NCI-H187 treated with DMSO at 0.1 percent for 48 hours (cell line): ENCODE measurements around the gene PLK5.
"Not testable (repeated sequence)": the region's sequence is repeated elsewhere in the genome, so short reads cannot be mapped to it uniquely, and the experiment has no call there.

Experiments used
- DNase-seq: peaks from one replicate; lab custom pipeline; 2025; lab: John Stamatoyannopoulos, UW

The PLK5 gene

DNA sequence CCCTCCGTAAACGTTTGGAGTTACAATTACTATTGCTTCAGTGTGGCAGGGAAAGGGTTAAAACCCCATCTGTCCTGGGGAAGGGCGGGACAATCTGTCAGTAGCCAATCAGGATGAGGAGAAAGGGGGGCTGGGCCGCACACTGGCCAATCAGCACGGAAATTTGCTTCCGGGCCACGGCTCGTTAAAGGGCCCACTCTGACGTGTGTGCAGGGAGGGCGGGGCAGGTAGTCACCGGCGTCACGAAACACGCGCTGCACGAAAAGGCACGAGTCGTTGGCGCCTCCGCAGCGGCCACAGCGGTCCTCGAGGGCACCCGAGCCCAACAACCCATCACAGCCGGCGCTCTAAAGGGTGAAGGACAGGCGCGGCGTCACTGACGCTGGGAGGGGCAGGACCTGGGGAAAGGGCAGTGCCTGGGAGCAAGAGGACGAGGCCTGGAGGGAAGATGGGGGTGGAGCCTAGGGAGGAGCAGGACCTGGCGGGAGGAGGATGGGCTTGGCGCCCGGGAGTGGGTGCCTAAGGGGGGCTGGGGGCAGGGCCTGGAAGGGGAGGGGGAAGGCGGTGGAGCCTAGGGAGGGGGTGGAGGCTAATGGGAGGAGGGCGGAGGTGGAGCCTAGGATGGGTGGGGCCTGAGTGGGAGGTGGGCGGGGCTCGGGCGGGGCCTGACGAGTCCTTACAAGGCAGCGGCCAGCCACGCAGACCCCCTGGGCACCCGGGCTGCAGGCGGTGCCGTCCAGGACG, 15.9 kb upstream of the PLK5 start:
- DNase-seq, result peak; percentile 89

- DNase-seq, result no peak
Measured at GRCh38 chr19:1508507-1508856, 15.4 kb upstream of the PLK5 start.

DNA sequence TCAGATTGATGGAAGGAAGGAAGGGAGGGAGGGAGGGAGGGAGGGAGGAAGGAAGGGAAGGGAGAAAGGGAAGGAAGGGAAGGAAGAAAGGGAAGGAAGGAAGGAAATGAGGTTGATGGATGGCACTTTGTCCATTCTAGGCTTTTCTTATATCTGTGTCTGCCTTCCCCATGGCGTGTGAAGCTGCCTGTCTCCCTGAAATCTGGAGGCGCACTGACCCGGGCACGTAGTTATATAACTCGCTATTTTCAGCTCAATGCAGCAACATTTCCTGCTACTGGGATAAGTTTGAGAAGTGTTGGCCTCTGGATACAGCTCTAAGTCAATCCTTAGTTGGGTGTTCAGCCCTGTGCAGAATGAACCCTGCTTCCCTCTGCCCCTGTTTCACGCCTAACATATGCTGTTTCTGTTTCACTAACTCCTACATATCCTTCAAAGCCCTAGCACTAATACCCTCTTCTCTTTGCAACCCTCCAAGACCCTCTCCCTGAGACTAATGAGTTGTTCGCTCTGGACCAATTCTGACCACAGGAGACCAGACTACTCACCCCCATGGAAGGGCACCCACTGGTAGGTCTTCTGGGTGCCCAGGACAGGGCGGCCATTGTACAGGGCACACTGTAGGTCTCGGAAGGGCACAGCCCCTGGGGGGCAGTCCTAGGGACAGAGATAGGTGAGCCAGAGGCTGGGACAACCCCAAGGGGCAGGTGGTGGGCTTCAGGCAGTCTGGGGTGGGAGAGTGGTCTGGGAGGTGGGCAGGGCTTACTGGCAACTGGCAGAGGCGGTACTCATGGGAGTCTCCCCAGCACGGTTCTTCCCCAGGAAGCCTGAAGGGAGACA, 14.1 kb upstream of the PLK5 start:
- DNase-seq, result no peak

DNA sequence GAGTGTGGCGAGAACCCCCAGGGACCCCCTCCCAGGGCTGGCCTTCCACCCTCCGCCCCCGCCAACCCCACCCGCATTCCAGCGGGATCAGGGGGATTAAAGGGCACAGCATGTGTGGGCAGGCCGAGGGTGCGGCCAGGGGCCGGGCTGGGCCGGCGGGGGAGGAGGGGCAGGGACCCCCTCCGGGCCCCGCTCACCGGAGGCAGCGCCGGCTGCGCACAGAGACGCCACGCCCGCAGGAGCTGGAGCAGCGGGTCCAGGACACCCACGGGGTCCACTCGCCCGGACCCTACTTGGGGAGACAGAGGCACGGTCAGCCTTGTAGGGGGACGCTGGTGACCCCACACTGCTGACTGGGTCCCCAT, 13.5 kb upstream of the PLK5 start:
- DNase-seq, result no peak

DNA sequence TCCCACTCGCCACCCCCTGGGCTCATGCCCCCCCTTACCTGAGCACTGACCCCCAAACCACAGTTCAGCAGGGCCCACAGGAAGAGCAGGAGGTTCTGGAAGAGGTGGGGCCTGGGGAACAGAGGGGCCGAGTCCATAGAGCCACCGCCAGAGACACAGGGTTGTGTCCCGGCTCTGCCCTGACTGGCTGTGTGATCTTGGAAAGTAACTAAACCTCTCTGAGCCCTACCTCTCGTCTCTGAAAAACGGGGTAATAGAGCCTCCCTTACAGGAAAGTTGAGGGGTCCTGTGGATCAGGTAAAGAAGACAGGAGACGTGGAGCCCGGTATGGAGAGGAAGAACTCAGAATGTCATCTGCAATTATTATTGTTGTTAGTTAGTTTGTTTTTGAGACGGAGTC, 13.1 kb upstream of the PLK5 start:
- no peak for DNase-seq

GRCh38 chr19:1511318-1512317, 12.3 kb upstream of the PLK5 start:
- DNase-seq, result no peak

DNA sequence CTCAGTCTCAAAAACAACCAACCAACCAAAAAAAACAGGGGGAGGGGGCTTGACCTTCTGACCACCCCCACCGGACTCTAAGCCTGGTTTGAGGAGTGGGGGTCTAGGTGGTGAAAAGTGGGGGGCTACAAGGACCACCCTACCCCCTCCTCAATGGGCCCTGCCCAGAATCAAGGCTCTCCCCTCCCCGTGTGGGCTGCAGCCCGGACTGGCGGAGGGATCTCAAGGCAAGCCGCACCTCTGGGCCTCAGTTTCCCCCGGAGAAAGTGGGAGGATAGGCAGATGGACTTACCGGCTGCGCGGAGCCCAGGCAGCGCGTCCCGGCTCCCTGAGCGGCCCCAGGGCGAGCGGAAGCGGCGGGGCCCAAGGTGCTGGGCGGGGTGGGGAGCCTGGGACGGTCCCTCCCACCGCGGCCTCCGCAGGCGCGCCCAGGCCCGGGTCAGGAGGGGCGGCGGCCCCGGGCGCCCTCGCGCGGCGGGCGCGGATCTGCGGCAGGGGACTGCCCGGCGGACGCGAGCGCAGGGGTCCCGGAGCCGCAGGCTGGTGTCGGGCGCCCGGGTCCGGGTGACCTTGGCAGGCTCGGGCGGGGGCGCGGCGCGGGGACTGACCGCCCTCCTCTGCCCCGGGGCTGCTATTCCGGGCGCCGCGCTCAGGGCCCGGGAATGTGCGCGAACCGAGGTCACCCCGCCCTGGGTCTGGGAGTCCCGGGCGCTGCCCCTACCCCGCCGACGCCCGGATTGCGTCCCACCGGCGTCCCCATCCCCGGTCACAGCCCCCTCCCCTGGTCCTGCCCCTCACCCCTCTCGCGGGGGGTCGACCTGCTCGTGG, 11.0 kb upstream of the PLK5 start, which contains the start of gene ADAMTSL5:
TSS of gene ADAMTSL5 (minus strand) at position 349 of the 828 bp plus-strand sequence. CDS start 2,076 bp downstream, outside the sequence.
- DNase-seq, result no peak

GRCh38 chr19:1513499-1514294, 10.2 kb upstream of the PLK5 start:
- no peak for DNase-seq

DNA sequence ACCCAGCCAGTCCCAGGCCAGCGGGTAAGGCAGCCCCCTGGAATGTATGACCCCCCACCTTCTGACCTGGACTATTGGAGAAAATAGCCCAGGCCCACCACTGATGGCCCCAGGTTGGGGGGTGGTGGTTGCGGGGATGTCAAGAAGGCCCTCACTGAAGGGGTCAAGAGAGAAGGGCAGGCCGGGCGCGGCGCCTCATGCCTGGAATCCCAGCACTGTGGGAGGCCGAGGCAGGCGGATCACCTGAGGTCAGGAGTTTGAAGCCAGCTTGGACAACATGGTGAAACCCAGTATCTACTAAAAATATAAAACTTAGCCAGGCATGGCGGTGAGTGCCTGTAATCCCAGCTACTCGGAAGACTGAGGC, 9.6 kb upstream of the PLK5 start:
- DNase-seq, result no peak

DNA sequence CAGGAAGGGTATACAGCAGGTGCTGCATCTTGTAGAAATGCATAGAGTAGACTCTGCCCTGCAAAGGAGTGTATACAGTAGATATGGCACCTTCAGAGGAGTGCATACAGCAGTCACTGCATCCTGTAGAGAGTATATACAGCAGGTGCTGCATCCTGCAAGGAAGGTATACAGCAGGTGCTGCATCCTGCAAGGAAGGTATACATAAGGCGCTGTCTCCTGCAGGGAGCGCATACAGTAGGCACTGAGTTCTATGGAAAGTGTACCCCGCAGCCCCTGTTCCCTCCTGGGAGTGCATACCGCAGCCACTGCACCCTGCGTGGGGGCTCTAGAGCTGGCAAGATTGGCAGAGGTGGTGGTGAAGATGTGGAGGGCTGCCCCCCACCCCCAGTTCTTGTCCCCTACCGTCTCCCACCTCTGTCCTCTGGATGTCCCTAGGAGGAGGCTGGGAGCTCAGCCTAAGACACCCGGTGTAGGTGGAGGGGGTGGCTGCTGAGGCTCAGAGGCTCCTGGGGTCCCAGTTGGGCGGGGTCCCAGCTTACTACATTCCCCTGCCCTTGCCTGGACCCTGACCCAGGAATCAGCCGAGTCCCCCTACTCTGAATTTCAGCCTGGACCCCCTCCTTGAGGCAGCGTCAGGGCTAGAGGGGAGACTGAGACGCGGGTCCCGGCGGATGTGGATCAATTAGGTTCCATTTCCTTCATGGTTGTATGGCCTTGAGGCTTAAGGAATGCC, 8.7 kb upstream of the PLK5 start:
- no peak for DNase-seq

- no peak for DNase-seq
Measured at GRCh38 chr19:1516395-1516753, 7.5 kb upstream of the PLK5 start.

GRCh38 chr19:1518471-1518870, 5.4 kb upstream of the PLK5 start:
- no peak for DNase-seq

DNA sequence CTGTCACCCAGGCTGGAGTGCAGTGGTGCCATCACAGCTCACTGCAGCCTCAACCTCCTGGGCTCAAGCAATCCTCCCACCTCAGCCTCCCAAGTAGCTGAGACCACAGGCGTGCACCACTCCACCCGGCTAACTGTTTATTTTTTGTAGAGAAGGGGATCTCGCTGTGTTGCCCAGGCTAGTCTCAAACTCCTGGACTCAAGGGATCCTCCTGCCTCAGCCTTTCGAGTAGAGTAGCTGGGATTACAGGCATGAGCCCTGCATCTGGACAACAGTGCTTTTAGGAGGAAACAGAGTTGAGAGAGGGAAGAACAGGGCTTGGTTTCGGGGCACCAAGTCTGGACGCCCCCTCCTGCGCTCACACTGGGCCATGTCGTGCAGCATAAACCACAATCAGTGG, 4.1 kb upstream of the PLK5 start:
- not testable (repeated sequence) for DNase-seq

DNA sequence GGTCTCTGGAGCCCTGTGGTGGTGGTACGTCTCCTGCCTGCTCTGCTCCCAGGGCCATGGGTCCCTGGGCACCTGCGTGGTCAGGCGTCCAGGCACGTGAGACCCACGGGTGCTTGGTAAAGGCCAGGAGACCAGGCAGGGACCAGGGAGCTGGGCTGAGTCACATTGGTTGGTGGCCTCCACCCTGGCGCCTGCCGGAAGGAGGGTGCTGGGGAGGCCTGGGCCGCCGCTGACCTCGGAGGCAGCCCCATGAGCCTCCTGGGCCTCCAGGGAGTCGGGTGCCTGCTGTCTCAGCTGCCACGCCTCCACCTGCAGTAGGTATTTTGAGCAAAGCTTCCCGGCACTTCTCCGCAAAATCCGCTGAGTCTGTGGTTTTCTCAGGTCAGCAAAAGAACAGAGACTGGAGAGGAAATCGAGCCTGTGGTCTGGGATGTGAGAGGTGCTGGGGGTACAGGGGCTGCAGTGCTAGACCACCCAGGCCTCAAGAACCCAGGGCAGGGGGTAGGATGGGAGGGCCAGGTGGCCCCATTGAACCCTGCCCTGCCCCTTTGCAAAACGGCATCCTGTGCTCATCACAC, 3.6 kb upstream of the PLK5 start:
- no peak for DNase-seq

DNA sequence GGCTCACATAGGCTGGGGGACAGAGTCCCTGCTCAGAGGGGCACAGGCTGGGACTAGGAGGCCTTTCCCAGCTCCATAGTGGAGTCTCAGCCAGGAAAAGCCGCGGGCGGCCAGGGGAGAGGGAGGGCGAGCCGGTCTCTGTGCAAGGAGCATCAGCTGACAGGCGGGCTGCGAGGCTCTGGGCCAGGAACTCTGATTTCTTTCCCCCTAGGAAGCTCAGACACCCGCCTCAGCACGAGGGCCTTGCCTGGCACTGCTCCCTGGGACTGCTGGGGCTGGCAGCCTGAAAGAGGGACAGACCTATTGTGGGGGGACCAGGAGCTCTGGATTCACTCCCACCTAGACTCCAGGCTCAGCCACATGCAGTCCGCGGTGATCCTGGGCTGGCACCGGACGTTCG, 2.2 kb upstream of the PLK5 start:
- DNase-seq, result no peak

DNA sequence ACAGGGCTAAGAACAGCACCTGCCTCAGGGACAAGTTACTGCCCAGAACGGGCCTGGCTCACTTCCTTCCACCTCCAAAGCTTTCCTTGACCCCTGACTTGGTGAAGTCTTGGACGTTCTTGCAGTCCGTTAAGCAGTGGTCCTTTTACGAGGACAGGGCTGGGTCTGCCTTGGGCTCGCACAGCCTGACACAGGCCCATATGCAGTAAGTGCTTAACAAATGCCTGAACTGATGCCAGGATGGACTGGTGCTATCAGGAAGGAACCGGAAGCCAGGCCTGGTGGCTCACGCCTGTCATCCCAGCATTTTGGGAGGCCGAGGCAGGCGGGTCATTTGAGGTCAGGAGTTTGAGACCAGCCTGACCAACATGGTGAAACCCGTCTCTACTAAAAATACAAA, 1.8 kb upstream of the PLK5 start:
- no peak for DNase-seq

GRCh38 chr19:1522838-1523237, 1.0 kb upstream of the PLK5 start:
- DNase-seq, result no peak

- DNase-seq, result no peak
Measured at GRCh38 chr19:1524287-1524971, 552 bp downstream of the PLK5 start.

DNA sequence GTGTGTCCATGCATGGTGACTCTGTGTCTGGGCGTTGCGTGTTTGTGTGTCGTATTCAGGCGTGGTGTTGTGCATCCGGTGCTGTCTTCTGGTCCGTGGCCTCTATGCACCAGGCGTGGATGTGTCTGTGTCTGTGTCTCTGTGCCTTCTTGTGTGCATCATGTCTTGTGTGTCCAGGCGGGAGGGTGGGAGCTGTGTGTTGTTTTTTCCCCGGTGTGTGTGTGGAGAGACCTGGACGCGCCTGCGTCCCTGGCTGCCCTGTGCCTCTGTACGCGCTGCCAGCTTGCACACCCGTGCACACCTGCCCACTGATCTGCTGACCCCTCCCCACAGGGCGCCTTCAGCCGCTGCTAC, 1.1 kb downstream of the PLK5 start:
- no peak for DNase-seq
